Trophoblast cell (in vitro differentiated cells and primary cell): ENCODE measurements around the gene RAP1A.

Experiments
- DNase-seq, 2 donors: peaks; one replicate each; pipeline ENCODE4 v3.0.0-alpha.2; 2016
- H2AFZ ChIP-seq: 2 replicates; pipeline ENCODE4 v1.6.1; 2013; ENCODE audit warnings: low read length, moderate library complexity, mild to moderate bottlenecking; ENCODE audit not compliant: insufficient read depth, poor library complexity
- H2AK5ac ChIP-seq: 2 replicates; pipeline ENCODE4 v1.6.1; 2013; ENCODE audit warnings: mild to moderate bottlenecking, low read length
- H2BK120ac ChIP-seq: 2 replicates; pipeline ENCODE4 v1.6.1; 2013; ENCODE audit warnings: low read length, mild to moderate bottlenecking, moderate library complexity; ENCODE audit not compliant: insufficient read depth, poor library complexity
- H2BK12ac ChIP-seq: 2 replicates; pipeline ENCODE4 v1.6.1; 2013; ENCODE audit warnings: mild to moderate bottlenecking, low read length, moderate library complexity
- H2BK5ac ChIP-seq: 2 replicates; pipeline ENCODE4 v1.6.1; 2013; ENCODE audit warnings: low read length, low read depth, moderate library complexity, mild to moderate bottlenecking; ENCODE audit not compliant: poor library complexity
- H3K14ac ChIP-seq: 2 replicates; pipeline ENCODE4 v1.6.1; 2013; ENCODE audit warnings: mild to moderate bottlenecking, low read length
- H3K18ac ChIP-seq: 2 replicates; pipeline ENCODE4 v1.6.1; 2013; ENCODE audit warnings: mild to moderate bottlenecking, low read length
- H3K23ac ChIP-seq: 2 replicates; pipeline ENCODE4 v1.6.1; 2013; ENCODE audit warnings: low read length
- H3K27ac ChIP-seq: 2 replicates; pipeline ENCODE4 v1.5.1; 2013; ENCODE audit warnings: low read depth, mild to moderate bottlenecking, inconsistent platforms, low read length, moderate library complexity
- H3K27me3 ChIP-seq: 2 replicates; pipeline ENCODE4 v1.6.1; 2013; ENCODE audit warnings: inconsistent platforms, mild to moderate bottlenecking, low read length, moderate library complexity; ENCODE audit not compliant: insufficient read depth
- H3K36me3 ChIP-seq, 2 experiments: 1 replicate in 1 of 2; 2 replicates in 1 of 2; pipeline ENCODE4 v1.6.1; 2013; ENCODE audit warnings: low read length in 2 of 2, mild to moderate bottlenecking in 2 of 2, moderate library complexity in 1 of 2; ENCODE audit not compliant: insufficient read depth in 2 of 2, control insufficient read depth in 1 of 2
- H3K4ac ChIP-seq: 2 replicates; pipeline ENCODE4 v1.6.1; 2013; ENCODE audit warnings: low read depth, mild to moderate bottlenecking, low read length, moderate library complexity
- H3K4me1 ChIP-seq, 2 experiments: 1 replicate in 1 of 2; 2 replicates in 1 of 2; pipeline ENCODE4 v1.6.1; 2013; ENCODE audit warnings: low read length in 2 of 2, mild to moderate bottlenecking in 2 of 2, moderate library complexity in 1 of 2; ENCODE audit not compliant: insufficient read depth in 2 of 2, control insufficient read depth in 1 of 2
- H3K4me2 ChIP-seq: 2 replicates; pipeline ENCODE4 v1.6.1; 2013; ENCODE audit warnings: inconsistent platforms, mild to moderate bottlenecking, low read length, moderate library complexity
- H3K4me3 ChIP-seq: 2 replicates; pipeline ENCODE4 v1.5.1; 2013; ENCODE audit warnings: mild to moderate bottlenecking, low read depth, low read length, inconsistent platforms
- H3K79me1 ChIP-seq: one replicate; pipeline ENCODE4 v1.6.1; 2013; ENCODE audit warnings: low read length
- H3K79me2 ChIP-seq: 2 replicates; pipeline ENCODE4 v1.6.1; 2013; ENCODE audit warnings: low read length, mild to moderate bottlenecking; ENCODE audit not compliant: control insufficient read depth, insufficient read depth, poor library complexity
- H3K9ac ChIP-seq: 2 replicates; pipeline ENCODE4 v1.6.1; 2013; ENCODE audit warnings: mild to moderate bottlenecking, low read length
- H3K9me3 ChIP-seq: 2 replicates; pipeline ENCODE4 v1.6.1; 2013; ENCODE audit warnings: low read depth, mild to moderate bottlenecking, control low read depth, inconsistent platforms, low read length; ENCODE audit not compliant: insufficient read depth
- H4K12ac ChIP-seq: 2 replicates; pipeline ENCODE4 v1.6.1; 2013; ENCODE audit warnings: low read depth, mild to moderate bottlenecking, low read length, moderate library complexity
- H4K8ac ChIP-seq: 2 replicates; pipeline ENCODE4 v1.6.1; 2013; ENCODE audit warnings: low read depth, mild to moderate bottlenecking, low read length, moderate library complexity
- H4K91ac ChIP-seq: one replicate; pipeline ENCODE4 v1.6.1; 2013; ENCODE audit warnings: low read depth, mild to moderate bottlenecking, low read length, moderate library complexity
- WGBS: extraction: QIAGEN DNeasy Blood & Tissue Kit; methylation state at CpG from one replicate; pipeline ENCODE4 v1.1.7; 2013; ENCODE audit warnings: missing lambda C conversion rate; ENCODE audit not compliant: insufficient read length, insufficient coverage; ENCODE audit errors: extremely low coverage; 5-methylcytosine and 5-hydroxymethylcytosine counted together

RAP1A gene

GRCh38 chr1:111618081-111618480, 1.5 kb upstream of the RAP1A start:
- Histone ChIP-seq H3K14ac (no peak overlapping the region), H3K27me3 (no peaks in the 10 kb centered on the region), H3K4ac (no peak overlapping the region), H3K18ac (no peak overlapping the region), H3K23ac (no peak overlapping the region), H2BK120ac (no peak overlapping the region), H4K8ac (no peak overlapping the region), H3K79me2 (peaks cover 8% of the 10 kb centered on the region), H2BK5ac (no peak overlapping the region), H3K4me2 (no peak overlapping the region), H2AFZ (no peak overlapping the region), H3K9me3 (no peaks in the 10 kb centered on the region), H4K91ac (no peak overlapping the region), H3K36me3 (no peaks in the 10 kb centered on the region), H3K79me1 (peaks cover 11% of the 10 kb centered on the region), H3K9ac (no peak overlapping the region), H3K27ac (no peak overlapping the region), H3K4me1 (peaks cover 0 to 3% of the 10 kb centered on the region in 2 experiments), H4K12ac (no peak overlapping the region), H3K4me3 (no peak overlapping the region), H2AK5ac (no peak overlapping the region), H2BK12ac (no peak overlapping the region)
- no peak for DNase-seq
- WGBS = no CpG with 5 or more reads among the region's 2 CpGs

GRCh38 chr1:111618961-111619634, 491 bp upstream of the RAP1A start:
- no CpG with 5 or more reads among the region's 19 CpGs for WGBS
- Histone ChIP-seq H3K18ac (no peak overlapping the region), H2BK120ac (no peak overlapping the region), H3K4ac (peak overlapping the region; percentile 25), H2BK5ac (no peak overlapping the region), H2BK12ac (no peak overlapping the region), H2AFZ (peak overlapping the region; percentile 61), H3K14ac (no peak overlapping the region), H4K91ac (peak overlapping the region; percentile 34), H3K4me1 (peaks cover 0 to 3% of the 10 kb centered on the region in 2 experiments), H3K79me2 (peaks cover 8% of the 10 kb centered on the region), H3K4me2 (peak overlapping the region; percentile 86), H2AK5ac (peak overlapping the region; percentile 45), H4K12ac (peak overlapping the region; percentile 22), H3K9ac (peak overlapping the region; percentile 34), H3K4me3 (no peak overlapping the region), H3K27me3 (no peaks in the 10 kb centered on the region), H4K8ac (peak overlapping the region; percentile 73), H3K9me3 (no peaks in the 10 kb centered on the region), H3K27ac (no peak overlapping the region), H3K36me3 (no peaks in the 10 kb centered on the region), H3K79me1 (peaks cover 11% of the 10 kb centered on the region), H3K23ac (no peak overlapping the region)
- no peak for DNase-seq

- H3K79me2 ChIP-seq = peaks cover 8% of the 10 kb centered on the region
- H2BK5ac ChIP-seq = no peak overlapping the region
- no peak overlapping the region for H4K12ac ChIP-seq
- H3K4me3 ChIP-seq = peak overlapping the region; percentile 97
- no peak overlapping the region for H2AFZ ChIP-seq
- H3K36me3 ChIP-seq = no peaks in the 10 kb centered on the region
- peak in 1 of 2 donors; percentile 9 for DNase-seq
- no peaks in the 10 kb centered on the region for H3K9me3 ChIP-seq
- peak overlapping the region; percentile 29 for H3K23ac ChIP-seq
- peak overlapping the region; percentile 91 for H3K4me2 ChIP-seq
- H3K9ac ChIP-seq = peak overlapping the region; percentile 75
- H3K4me1 ChIP-seq = peaks cover 0 to 3% of the 10 kb centered on the region in 2 experiments
- H4K8ac ChIP-seq = no peak overlapping the region
- H3K79me1 ChIP-seq = peaks cover 11% of the 10 kb centered on the region
- no peak overlapping the region for H3K27ac ChIP-seq
- no peak overlapping the region for H2BK120ac ChIP-seq
- no peak overlapping the region for H4K91ac ChIP-seq
- H3K14ac ChIP-seq = no peak overlapping the region
- H3K4ac ChIP-seq = peak overlapping the region; percentile 42
- WGBS = no CpG with 5 or more reads among the region's 12 CpGs
- no peaks in the 10 kb centered on the region for H3K27me3 ChIP-seq
- H2BK12ac ChIP-seq = no peak overlapping the region
- H2AK5ac ChIP-seq = no peak overlapping the region
- no peak overlapping the region for H3K18ac ChIP-seq
These were observed 917 bp downstream of the RAP1A start for GRCh38 chr1:111620441-111620971.

GRCh38 chr1:111621050-111621449, 1.5 kb downstream of the RAP1A start:
- Histone ChIP-seq H3K4me2 (peak overlapping the region; percentile 91), H2BK12ac (no peak overlapping the region), H4K8ac (no peak overlapping the region), H3K27me3 (no peaks in the 10 kb centered on the region), H2BK120ac (no peak overlapping the region), H2AK5ac (no peak overlapping the region), H3K14ac (no peak overlapping the region), H4K91ac (no peak overlapping the region), H2BK5ac (no peak overlapping the region), H3K18ac (no peak overlapping the region), H3K4me3 (no peak overlapping the region), H3K23ac (no peak overlapping the region), H3K4ac (no peak overlapping the region), H4K12ac (no peak overlapping the region), H3K9me3 (no peaks in the 10 kb centered on the region), H3K27ac (no peak overlapping the region), H3K36me3 (no peaks in the 10 kb centered on the region), H3K4me1 (peaks cover 0 to 3% of the 10 kb centered on the region in 2 experiments), H2AFZ (no peak overlapping the region), H3K9ac (no peak overlapping the region), H3K79me2 (peaks cover 8% of the 10 kb centered on the region), H3K79me1 (peaks cover 11% of the 10 kb centered on the region)
- WGBS = no CpG with 5 or more reads among the region's 4 CpGs
- DNase-seq = no peak
